Urinary bladder (tissue), 4 donors: ENCODE results near the gene TNIP2. TPM values are rescaled to one million over a fixed set of nuclear protein-coding genes. Genes with fewer than 3 reads are reported as not detected.
"Not testable (repeated sequence)": the region's sequence is repeated elsewhere in the genome, so short reads cannot be mapped to it uniquely, and the experiment has no call there.

ENCODE experiments used
- DNase-seq: peaks from one replicate; pipeline ENCODE4 v3.0.0-alpha.2; 2015; ENCODE audit errors: extremely low spot score
- H3K27ac ChIP-seq: one replicate; pipeline ENCODE4 v1.5.1; 2013; ENCODE audit warnings: low read depth, mild to moderate bottlenecking, moderate library complexity
- H3K36me3 ChIP-seq: one replicate; pipeline ENCODE4 v1.6.1; 2013; ENCODE audit warnings: mild to moderate bottlenecking, moderate library complexity; ENCODE audit not compliant: insufficient read depth
- H3K4me1 ChIP-seq: one replicate; pipeline ENCODE4 v1.6.1; 2013; ENCODE audit warnings: mild to moderate bottlenecking, moderate library complexity; ENCODE audit not compliant: insufficient read depth
- H3K4me3 ChIP-seq: one replicate; pipeline ENCODE4 v1.5.1; 2013; ENCODE audit warnings: low read depth, low read length
- WGBS: extraction: QIAGEN DNeasy Blood & Tissue Kit; methylation state at CpG from one replicate; pipeline ENCODE4 v1.1.7; 2013; 5-methylcytosine and 5-hydroxymethylcytosine counted together
- polyA plus RNA-seq: library from polyadenylated mRNA; stranded (reverse); fragments of 200-250 nt; gene quantifications from one replicate; pipeline ENCODE4 v1.2.3, GENCODE V29; 2013
- total RNA-seq: library from RNA; depleted of rRNA; stranded (reverse); fragments of >200 nt; gene quantifications from one replicate; pipeline ENCODE4 v1.2.3, GENCODE V29; 2014
- donor health status: healthy with polysubstance abuse.
- donor health status: healthy.

TNIP2 gene
- total and polyA plus RNA-seq, 2 donors = 13.1 to 49.8 TPM

GRCh38 chr4:2750719-2751605 is 5.2 kb downstream of the TNIP2 start:
- no peak for DNase-seq
- 61% methylated on average over 19 of the region's 19 CpGs for WGBS
- H3K27ac ChIP-seq = no peak overlapping the region
- H3K36me3 ChIP-seq = no peaks in the 10 kb centered on the region
- no peak overlapping the region for H3K4me3 ChIP-seq
- peaks cover 2% of the 10 kb centered on the region for H3K4me1 ChIP-seq

- Histone ChIP-seq H3K4me3 (no peak overlapping the region), H3K27ac (no peak overlapping the region), H3K36me3 (peaks cover 4% of the 10 kb centered on the region), H3K4me1 (no peaks in the 10 kb centered on the region)
- no peak for DNase-seq
- WGBS = 85% methylated on average over 16 of the region's 16 CpGs
Observed at GRCh38 chr4:2746891-2747695, 9.0 kb downstream of the TNIP2 start.

- Histone ChIP-seq H3K4me1 (no peaks in the 10 kb centered on the region), H3K27ac (no peak overlapping the region), H3K36me3 (peaks cover 4% of the 10 kb centered on the region), H3K4me3 (no peak overlapping the region)
- DNase-seq = no peak
- WGBS = 73% methylated on average over 21 of the region's 21 CpGs
Observed at GRCh38 chr4:2745981-2746806, 9.9 kb downstream of the TNIP2 start.

GRCh38 chr4:2745516-2745915 is 10.6 kb downstream of the TNIP2 start:
- no peak for DNase-seq
- Histone ChIP-seq H3K36me3 (peaks cover 4% of the 10 kb centered on the region), H3K27ac (no peak overlapping the region), H3K4me1 (no peaks in the 10 kb centered on the region), H3K4me3 (no peak overlapping the region)
- WGBS = 86% methylated on average over 5 of the region's 5 CpGs

GRCh38 chr4:2744576-2745270 is 11.4 kb downstream of the TNIP2 start:
- 93% methylated on average over 28 of the region's 28 CpGs for WGBS
- H3K27ac ChIP-seq = no peak overlapping the region
- DNase-seq = no peak
- no peaks in the 10 kb centered on the region for H3K4me1 ChIP-seq
- peaks cover 4% of the 10 kb centered on the region for H3K36me3 ChIP-seq
- no peak overlapping the region for H3K4me3 ChIP-seq

GRCh38 chr4:2743518-2744445 is 12.4 kb downstream of the TNIP2 start:
- DNase-seq = no peak
- Histone ChIP-seq H3K27ac (no peak overlapping the region), H3K4me1 (no peaks in the 10 kb centered on the region), H3K36me3 (peaks cover 4% of the 10 kb centered on the region), H3K4me3 (no peak overlapping the region)
- WGBS = 91% methylated on average over 21 of the region's 21 CpGs

- no peak overlapping the region for H3K4me3 ChIP-seq
- peaks cover 4% of the 10 kb centered on the region for H3K36me3 ChIP-seq
- H3K4me1 ChIP-seq = no peaks in the 10 kb centered on the region
- no peak overlapping the region for H3K27ac ChIP-seq
- WGBS = 88% methylated on average over 6 of the region's 6 CpGs
- no peak for DNase-seq
Observed at GRCh38 chr4:2742823-2743517, 13.2 kb downstream of the TNIP2 start.

GRCh38 chr4:2742081-2742822 is 13.9 kb downstream of the TNIP2 start:
- H3K4me3 ChIP-seq = no peak overlapping the region
- DNase-seq = no peak
- WGBS = 92% methylated on average over 27 of the region's 27 CpGs
- H3K27ac ChIP-seq = no peak overlapping the region
- peaks cover 4% of the 10 kb centered on the region for H3K36me3 ChIP-seq
- H3K4me1 ChIP-seq = no peaks in the 10 kb centered on the region

GRCh38 chr4:2741626-2742025 is 14.5 kb downstream of the TNIP2 start:
- no peak overlapping the region for H3K4me3 ChIP-seq
- H3K36me3 ChIP-seq = peaks cover 4% of the 10 kb centered on the region
- H3K27ac ChIP-seq = no peak overlapping the region
- no peaks in the 10 kb centered on the region for H3K4me1 ChIP-seq
- 86% methylated on average over 9 of the region's 9 CpGs for WGBS
- no peak for DNase-seq

- DNase-seq, H3K27ac ChIP-seq: not testable (repeated sequence)
- 93% methylated on average over 2 of the region's 2 CpGs for WGBS
Observed at GRCh38 chr4:2738296-2738695, 17.8 kb downstream of the TNIP2 start.

GRCh38 chr4:2735869-2736268 is 20.3 kb downstream of the TNIP2 start:
- no peaks in the 10 kb centered on the region for H3K4me1 ChIP-seq
- H3K27ac ChIP-seq = no peak overlapping the region
- no peak for DNase-seq
- H3K4me3 ChIP-seq = no peak overlapping the region
- peaks cover 5% of the 10 kb centered on the region for H3K36me3 ChIP-seq

More at GRCh38 chr4:2738296-2738695, 17.8 kb downstream of the TNIP2 start:
- not testable (repeated sequence) for H3K4me3 ChIP-seq, H3K36me3 ChIP-seq, H3K4me1 ChIP-seq
